Stimulated activated CD4-positive, alpha-beta T cell treated with anti-CD3 and anti-CD28 coated beads, TNF-alpha, amount 100 ng/mL, for 48 hours (primary cell): ENCODE results near the gene SIM1.

Experiments
- DNase-seq, 3 donors: peaks; one replicate each; pipeline ENCODE4 v3.0.0-alpha.2; 2020; ENCODE audit warnings: low read depth in 3 of 3

Gene SIM1

DNA sequence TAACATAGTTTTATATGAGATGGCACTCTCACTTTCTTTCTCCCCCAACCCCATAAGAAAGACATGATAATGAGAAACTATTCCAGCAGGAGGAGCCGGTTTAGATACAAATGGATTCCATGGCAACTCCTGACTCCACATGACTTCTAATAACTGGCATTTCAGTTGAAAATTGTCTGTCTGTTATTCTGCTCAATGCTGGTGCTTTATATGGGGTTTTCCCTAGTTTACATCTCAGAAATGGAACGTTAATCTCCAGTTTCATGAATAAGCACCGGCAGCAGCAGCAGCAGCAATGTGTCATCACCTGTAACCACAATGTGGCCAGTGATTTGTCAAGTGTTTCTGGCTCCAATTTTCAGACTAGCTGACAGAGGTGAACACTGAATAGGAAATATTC, 8.0 kb upstream of the SIM1 start:
- DNase-seq = peak in 1 of 3 donors; percentile 33

DNA sequence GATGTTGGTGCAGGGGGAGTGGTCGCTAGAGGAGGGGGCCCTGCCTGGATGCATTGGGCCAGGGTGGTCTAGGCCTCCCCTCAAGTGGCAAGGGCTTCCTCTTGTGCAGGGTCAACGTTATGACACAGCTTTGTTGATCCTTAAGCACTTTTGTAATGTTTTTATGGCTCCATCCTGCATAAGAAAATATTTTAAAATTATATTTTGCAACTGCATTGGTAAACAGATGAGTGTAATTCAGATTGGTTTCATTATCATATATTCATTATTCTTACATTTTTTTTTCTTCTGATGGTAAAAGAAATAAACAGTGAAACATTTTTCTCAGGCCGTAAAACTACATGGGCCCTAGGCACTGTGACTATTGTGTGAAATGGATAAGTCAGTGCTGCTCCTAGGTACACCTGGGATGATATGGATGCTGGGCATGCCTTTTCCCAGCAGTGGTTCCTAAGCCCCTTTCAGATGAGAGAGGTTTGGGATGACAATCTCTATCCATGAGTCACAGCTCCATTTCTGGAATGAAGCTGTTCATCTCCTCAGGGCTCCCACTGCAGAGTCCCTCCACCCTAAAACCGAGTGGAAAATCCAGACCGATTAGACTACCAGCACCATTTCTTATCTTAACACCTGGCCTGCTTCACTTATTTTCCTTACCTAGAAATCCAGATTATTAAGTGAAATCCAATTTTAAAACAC, 5.8 kb upstream of the SIM1 start:
- DNase-seq = no peak

- DNase-seq = no peak
Measured at GRCh38 chr6:100469101-100469859, 4.6 kb upstream of the SIM1 start.

DNA sequence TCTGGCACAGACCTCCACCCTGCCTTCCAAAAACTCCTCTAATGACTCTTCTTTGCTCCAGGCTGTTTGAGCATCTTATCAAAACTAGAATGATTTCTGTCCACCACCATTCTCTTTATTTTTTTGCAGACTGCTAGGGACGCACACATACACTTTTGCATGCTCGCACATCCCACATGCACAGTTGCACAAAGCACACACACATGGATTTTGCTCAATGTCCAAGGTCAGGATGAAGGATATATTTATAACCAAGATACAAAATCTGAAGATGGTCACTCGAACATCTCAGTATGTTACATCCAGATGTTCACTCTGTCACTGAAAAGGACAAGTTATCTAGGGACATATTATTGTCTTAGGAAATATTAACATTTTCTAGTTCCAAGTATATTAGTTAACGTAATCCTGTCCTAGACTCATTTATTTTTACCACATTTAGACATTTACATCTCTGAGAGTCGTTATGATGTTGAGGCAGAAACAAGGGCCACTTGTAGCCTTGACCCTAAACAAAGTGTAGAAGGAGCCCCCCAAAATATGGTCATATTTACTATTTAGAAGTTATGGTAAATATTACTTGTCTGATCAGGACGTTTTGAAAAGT, 3.4 kb upstream of the SIM1 start:
- no peak for DNase-seq

DNA sequence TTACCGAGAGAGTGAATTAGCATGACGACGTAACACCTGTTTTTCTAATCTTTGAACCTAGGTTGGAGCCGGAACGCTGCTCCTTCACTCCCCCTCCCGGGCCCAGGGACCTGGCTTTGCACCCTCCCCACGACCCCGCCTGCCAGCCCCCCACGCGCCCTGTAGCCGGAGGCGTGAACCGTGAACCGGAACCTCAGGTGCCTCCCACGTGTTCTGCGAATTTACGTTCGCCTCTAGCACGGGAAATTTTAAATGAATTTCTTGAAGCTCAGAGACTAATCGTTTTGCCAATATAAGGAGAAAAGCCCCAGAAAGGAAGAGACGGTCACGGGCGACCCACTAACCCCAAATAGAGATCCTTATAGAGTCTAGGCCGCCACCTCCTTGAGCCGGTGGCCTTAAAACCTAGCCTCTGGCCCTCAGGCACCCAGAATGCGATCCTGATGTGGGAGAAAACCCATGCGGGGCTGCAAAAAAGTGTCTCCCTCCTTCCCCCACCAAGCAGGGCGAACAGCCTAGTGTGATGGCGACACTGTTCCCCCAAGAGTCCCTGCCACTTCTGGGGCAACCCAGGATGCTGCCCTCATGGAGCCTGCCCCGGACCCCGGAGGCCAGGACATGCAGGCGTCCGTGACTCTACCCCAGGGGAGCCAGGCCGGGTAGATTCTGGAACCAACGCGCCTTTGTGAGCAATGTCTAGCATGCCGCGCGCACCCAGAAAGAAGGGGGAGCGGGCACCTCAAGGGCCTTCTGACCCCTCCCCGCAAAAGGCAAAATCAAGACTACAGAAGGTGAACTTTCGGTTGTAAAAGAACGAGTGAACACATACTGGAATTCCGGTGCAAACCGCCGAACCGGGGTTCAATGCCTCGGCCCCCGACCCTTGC, 2.7 kb upstream of the SIM1 start:
- no peak for DNase-seq

GRCh38 chr6:100466410-100467128, 1.8 kb upstream of the SIM1 start:
- DNase-seq = no peak

GRCh38 chr6:100465701-100466409, 1.1 kb upstream of the SIM1 start:
- no peak for DNase-seq

DNA sequence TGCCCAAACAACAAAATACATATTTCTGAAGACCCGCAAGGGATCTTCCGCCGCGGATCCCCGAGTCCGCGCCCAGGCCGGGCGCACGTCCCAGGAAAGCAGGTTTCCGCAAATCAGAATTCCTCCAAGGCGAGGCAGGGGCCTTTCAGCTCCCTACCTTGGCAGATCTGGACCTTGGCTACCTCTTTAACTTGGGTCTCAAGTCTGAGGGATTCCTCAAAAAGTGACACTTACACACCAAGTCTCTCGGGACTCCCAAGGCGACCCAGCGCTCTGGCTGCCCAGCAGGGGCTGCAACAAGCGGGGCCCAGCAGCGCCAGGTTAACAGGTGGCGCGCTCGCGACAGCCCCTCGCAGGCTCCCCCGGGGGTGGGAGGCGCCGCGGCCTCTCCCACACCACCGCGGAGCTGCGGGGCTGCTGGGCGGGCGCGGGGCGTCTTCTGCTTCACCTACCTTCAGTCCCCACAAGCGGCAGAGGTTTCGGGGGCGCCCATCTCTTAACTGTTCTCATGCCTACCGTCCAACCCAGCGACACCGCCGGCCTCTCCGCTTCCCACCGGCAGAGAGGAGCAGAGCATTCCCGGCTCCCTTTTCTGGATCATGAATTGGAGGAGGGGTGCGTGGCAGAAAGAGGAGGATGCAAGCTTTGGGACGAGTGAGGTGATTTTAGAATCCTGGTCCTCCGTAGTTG, 414 bp downstream of the SIM1 start:
- DNase-seq = no peak

GRCh38 chr6:100463630-100464161, 1.0 kb downstream of the SIM1 start:
- DNase-seq = no peak

DNA sequence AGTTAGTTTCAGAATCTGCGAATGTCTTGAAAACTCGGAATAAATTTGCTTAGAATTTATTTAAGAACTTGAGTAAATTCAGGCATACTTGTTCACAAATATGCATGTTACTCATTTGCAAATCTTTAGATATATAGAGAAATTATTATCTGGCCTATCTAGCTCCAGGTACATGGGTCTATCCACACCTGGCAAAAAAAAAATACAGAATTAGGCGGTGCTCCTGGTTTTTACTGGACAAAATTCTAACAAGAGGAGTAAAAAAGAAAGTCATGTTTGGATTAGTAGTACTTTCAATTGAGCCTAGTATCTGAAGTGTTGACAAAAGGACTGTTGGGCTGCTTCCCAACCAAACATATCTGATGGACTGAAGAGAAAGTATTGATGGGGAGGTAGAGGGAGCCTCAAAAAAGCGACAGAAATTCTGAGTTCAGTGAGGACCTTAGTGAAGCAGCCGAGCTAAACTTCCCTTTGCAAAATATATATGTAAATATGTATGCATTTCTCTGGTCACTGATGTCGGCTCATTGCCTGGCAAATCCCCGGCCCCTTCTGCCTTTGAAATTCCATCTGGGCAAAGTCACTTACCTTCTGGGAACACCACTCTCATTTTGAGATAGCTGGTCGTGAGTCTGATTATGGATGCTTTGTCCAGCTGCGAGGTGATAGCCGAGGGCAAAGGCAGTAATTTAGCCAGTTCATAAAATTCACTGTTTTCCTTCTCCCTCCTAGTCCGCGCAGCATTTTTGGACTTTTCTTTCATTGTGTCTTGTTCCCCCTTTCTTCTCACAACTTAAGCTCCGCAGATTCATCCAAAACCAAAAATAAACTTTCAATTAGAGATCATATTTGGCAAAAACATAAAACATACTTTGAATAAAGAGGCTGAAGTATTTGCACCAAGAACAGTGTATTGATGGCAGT, 1.8 kb downstream of the SIM1 start:
- no peak for DNase-seq

DNA sequence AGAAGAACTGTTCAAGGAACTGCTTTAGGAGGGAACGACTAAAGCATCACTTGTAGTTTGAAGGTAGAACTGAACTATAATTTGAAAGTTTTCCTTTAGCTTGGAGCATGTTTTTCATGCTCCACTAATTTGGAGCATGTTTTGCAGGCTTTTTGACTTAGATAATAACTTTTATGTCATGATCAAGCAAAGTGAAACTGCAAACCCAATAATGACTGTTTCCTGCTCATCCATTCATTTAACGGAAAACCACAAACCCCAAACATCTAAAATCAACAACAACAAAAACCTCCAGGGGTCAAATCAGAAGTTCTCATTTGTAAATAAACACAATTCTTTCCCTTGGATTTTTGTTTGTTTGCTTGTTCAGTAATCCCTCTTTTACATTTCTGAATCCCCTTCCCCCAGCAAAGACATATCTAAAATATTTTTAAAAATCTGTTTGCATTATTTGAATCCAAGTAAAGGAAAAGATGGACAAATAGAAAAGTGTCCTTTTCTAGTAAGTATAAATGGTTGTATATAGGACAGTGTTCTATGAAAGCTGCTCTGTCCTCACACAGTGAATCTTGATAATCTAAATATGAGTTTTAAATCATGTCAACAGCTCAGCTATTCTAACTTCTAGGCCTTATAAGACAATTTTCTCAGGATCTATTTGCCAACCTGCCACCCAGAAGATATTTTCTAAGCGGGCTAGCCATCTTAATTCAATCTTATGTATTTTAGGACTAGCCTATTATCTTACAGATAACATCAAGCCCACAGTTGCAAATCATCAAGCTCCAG, 2.6 kb downstream of the SIM1 start:
- no peak for DNase-seq

DNA sequence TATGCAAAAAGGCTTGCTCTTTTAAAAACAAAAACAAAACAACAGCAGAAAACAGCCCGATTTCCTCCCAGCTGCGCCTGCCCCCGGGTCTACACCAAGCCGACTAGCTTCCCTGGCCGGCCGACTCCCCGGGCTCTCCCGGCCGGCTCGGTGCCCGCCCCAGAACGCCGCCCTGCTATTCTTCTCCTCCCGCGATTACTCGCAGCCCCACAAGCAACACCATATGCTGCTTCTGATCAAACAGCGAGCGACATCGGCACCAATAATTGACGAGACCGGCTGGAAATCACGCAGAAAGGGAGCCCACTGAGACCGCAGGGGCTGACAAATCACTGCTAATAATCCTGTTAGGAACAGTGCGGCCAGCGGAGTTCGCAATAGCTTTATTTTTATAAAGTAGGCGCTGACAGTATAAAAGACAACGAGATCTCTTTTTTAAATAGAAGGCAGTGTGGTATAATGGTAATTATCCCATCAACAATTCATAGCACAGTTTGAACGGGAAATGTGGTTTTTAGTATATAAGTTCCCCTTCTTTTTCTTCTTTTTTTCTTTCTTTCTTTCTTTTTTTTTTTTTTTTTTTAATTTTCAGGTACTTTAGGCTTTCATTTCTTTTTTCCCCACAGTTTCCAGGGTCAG, 3.3 kb downstream of the SIM1 start:
- DNase-seq = no peak

GRCh38 chr6:100460650-100461204, 4.0 kb downstream of the SIM1 start:
- DNase-seq = no peak

- DNase-seq = no peak
Measured at GRCh38 chr6:100459592-100460184, 5.0 kb downstream of the SIM1 start.

GRCh38 chr6:100458841-100459591, 5.7 kb downstream of the SIM1 start:
- no peak for DNase-seq
